Endothelial cell of umbilical vein (primary cell): ENCODE data around the gene FHIP1B. TPM values are rescaled to one million over a fixed set of nuclear protein-coding genes. Genes with fewer than 3 reads are reported as not detected.

Experiments
- BruUV-seq: library from RNA; stranded (reverse); fragments of 400-500 nt; replicated peaks from 2 replicates; lab custom pipeline; 2021; lab: Mats Ljungman, UMichigan
- CTCF ChIA-PET: fragments of 300-600, 350-600 bp; sonication (Branson Sonifier 250); formaldehyde crosslinking; loops from one replicate; lab custom pipeline; 2021; ENCODE audit warnings: antibody characterized with exemption, inconsistent platforms; lab: Charles Lee
- POLR2A ChIA-PET: fragments of 300-600, 350-600 bp; sonication (Branson Sonifier 250); formaldehyde crosslinking; loops from one replicate; lab custom pipeline; 2021; ENCODE audit warnings: antibody characterized with exemption, inconsistent platforms; lab: Charles Lee
- DNase-seq: peaks from one replicate; pipeline ENCODE4 v3.0.0-alpha.2; 2011; ENCODE audit warnings: low read depth, low spot score
- FAIRE-seq: peaks from 2 replicates; lab custom pipeline; 2011; peaks lifted over from hg19 to GRCh38; lab: Jason Lieb, UNC
- H2AFZ ChIP-seq: 2 replicates; pipeline ENCODE4 v1.6.0; 2012; ENCODE audit warnings: low read depth, low read length, control low read depth, inconsistent platforms
- H3K27ac ChIP-seq: 2 replicates; pipeline ENCODE4 v1.5.1; 2011; ENCODE audit warnings: low read depth, mild to moderate bottlenecking, control low read depth, low read length, moderate library complexity; ENCODE audit not compliant: insufficient read depth
- H3K27me3 ChIP-seq, 2 experiments: 2 replicates each; pipeline versions ENCODE4 v1.6.0 to v1.6.1; 2011; ENCODE audit warnings: low read length in 2 of 2, mixed read lengths in 1 of 2; ENCODE audit not compliant: control insufficient read depth in 2 of 2, insufficient read depth in 2 of 2
- H3K36me3 ChIP-seq, 2 experiments: 2 replicates in 1 of 2; 3 replicates in 1 of 2; pipeline ENCODE4 v1.5.1; 2011; ENCODE audit warnings: low read length in 2 of 2, mild to moderate bottlenecking in 1 of 2, moderate library complexity in 1 of 2; ENCODE audit not compliant: control insufficient read depth in 2 of 2, insufficient read depth in 2 of 2; ENCODE audit errors: extremely low read depth in 1 of 2
- H3K4me1 ChIP-seq: 3 replicates; pipeline ENCODE4 v1.5.1; 2011; ENCODE audit warnings: mild to moderate bottlenecking, low read length; ENCODE audit not compliant: control insufficient read depth, insufficient read depth; ENCODE audit errors: extremely low read depth
- H3K4me2 ChIP-seq: 2 replicates; pipeline ENCODE4 v1.6.1; 2011; ENCODE audit warnings: low read length, control low read depth, mixed read lengths; ENCODE audit not compliant: insufficient read depth
- H3K4me3 ChIP-seq, 3 experiments: fragments of 200-600 bp in 1 of 3; sonication (generic), shearing (Covaris generic) in 1 of 3; replicated peaks in 1 of 3; 2 replicates each; pipeline ENCODE4 v1.5.1; 2011 to 2016; ENCODE audit warnings: control low read depth in 3 of 3, low read length in 3 of 3, mild to moderate bottlenecking in 2 of 3, inconsistent platforms in 1 of 3, low read depth in 1 of 3, moderate library complexity in 1 of 3; ENCODE audit not compliant: insufficient read depth in 1 of 3
- H3K79me2 ChIP-seq: 2 replicates; pipeline ENCODE4 v1.6.0; 2012; ENCODE audit warnings: low read length, inconsistent platforms; ENCODE audit not compliant: control insufficient read depth, insufficient read depth
- H3K9ac ChIP-seq: replicated peaks from 2 replicates; pipeline ENCODE3; 2011; ENCODE audit warnings: low read length, control low read depth; ENCODE audit not compliant: insufficient read depth; ENCODE audit errors: extremely low read depth
- H3K9me1 ChIP-seq: replicated peaks from 3 replicates; pipeline ENCODE4 v1.6.0; 2011; ENCODE audit warnings: mild to moderate bottlenecking, low read length; ENCODE audit not compliant: control insufficient read depth, insufficient read depth; ENCODE audit errors: extremely low read depth
- H3K9me3 ChIP-seq: replicated peaks from 2 replicates; pipeline ENCODE4 v1.5.1; 2012; ENCODE audit warnings: low read length, inconsistent platforms; ENCODE audit not compliant: control insufficient read depth, insufficient read depth
- H4K20me1 ChIP-seq: replicated peaks from 2 replicates; pipeline ENCODE3; 2011; ENCODE audit warnings: mild to moderate bottlenecking, low read length; ENCODE audit not compliant: control insufficient read depth, insufficient read depth; ENCODE audit errors: extremely low read depth
- EZH2 ChIP-seq: IDR thresholded peaks from 2 replicates; pipeline ENCODE4 v1.6.1; 2012; ENCODE audit warnings: borderline replicate concordance, low read depth, mild to moderate bottlenecking, moderate library complexity, low read length, inconsistent platforms; ENCODE audit not compliant: severe bottlenecking
- FOS ChIP-seq: IDR thresholded peaks from 2 replicates; pipeline ENCODE4 v1.6.1; 2011; ENCODE audit warnings: mild to moderate bottlenecking, low read length, moderate library complexity, borderline replicate concordance; ENCODE audit not compliant: insufficient read depth
- GATA2 ChIP-seq: IDR thresholded peaks from 2 replicates; pipeline ENCODE4 v1.7.0; 2011; ENCODE audit warnings: low read depth, mild to moderate bottlenecking, moderate library complexity, mixed read lengths, low read length; ENCODE audit not compliant: insufficient read length, insufficient read depth
- JUN ChIP-seq: IDR thresholded peaks from 2 replicates; pipeline ENCODE4 v1.6.1; 2011; ENCODE audit warnings: borderline replicate concordance, low read depth; ENCODE audit not compliant: insufficient read length, insufficient read depth
- MYC ChIP-seq: IDR thresholded peaks from one replicate; pipeline ENCODE4 v1.6.1; 2011; ENCODE audit warnings: mild to moderate bottlenecking, low read depth, low read length
- POLR2A ChIP-seq: IDR thresholded peaks from 2 replicates; pipeline ENCODE4 v1.6.1; 2012; ENCODE audit warnings: low read depth, mild to moderate bottlenecking, control low read depth, low read length
- POLR2AphosphoS5 ChIP-seq: IDR thresholded peaks from 2 replicates; pipeline ENCODE4 v1.6.1; 2012; ENCODE audit warnings: low read depth, mild to moderate bottlenecking, control low read depth, low read length, moderate library complexity; ENCODE audit not compliant: insufficient read depth
- dilution Hi-C: fragments of 300-500 bp; cut with MboI; formaldehyde crosslinking; loops from one replicate; pipeline ENCODE4 v1.15.0; 2019; ENCODE audit warnings: low sequenced_read_pairs; ENCODE audit not compliant: extremely low pct_ligation_motif_present
- intact Hi-C: fragments of 100-400 bp; cut with micrococcal nuclease; formaldehyde crosslinking; loops from one replicate; pipeline ENCODE4 v1.10.0; 2022
- polyA plus RNA-seq, 4 experiments: library from polyadenylated mRNA; depleted of rRNA in 3 of 4; stranded (reverse) in 3 of 4; unstranded in 1 of 4; fragments of >200 nt; gene quantifications; 2 replicates each; pipeline versions ENCODE4 v1.2.1 to v1.2.3, GENCODE V29; 2011 to 2012; ENCODE audit warnings: missing spikeins in 1 of 4
- total RNA-seq: library from RNA; stranded (reverse); gene quantifications from 2 replicates; pipeline ENCODE4 v1.2.3, GENCODE V29; 2021
- TF ChIP-seq, protein P1 (sequence below): IDR thresholded peaks from 2 replicates; pipeline ENCODE4 v1.6.1; 2011; ENCODE audit not compliant: insufficient read depth, insufficient read length

Gene FHIP1B
- total and polyA plus RNA-seq, 2 donors (not counting 3 experiments of a cell fraction or from before 2014, with no cell fraction given), result 21.3 to 50.1 TPM

- POLR2A ChIA-PET, result no interaction called here
- BruUV-seq, result no TSS peak
- Histone ChIP-seq H3K4me3 (no peak within 1 kb of the TSS), H3K27ac (no peak within 1 kb of the TSS), H3K36me3 (peaks cover 0 to 5% of the 10 kb centered on the region in 2 experiments), H3K9me1 (no peaks in the 10 kb centered on the region), H3K9ac (no peak within 1 kb of the TSS), H2AFZ (no peak within 1 kb of the TSS), H4K20me1 (no peaks in the 10 kb centered on the region), H3K4me2 (no peak within 1 kb of the TSS), H3K27me3 (no peaks in the 10 kb centered on the region), H3K4me1 (no peaks in the 10 kb centered on the region), H3K9me3 (no peaks in the 10 kb centered on the region), H3K79me2 (no peaks in the 10 kb centered on the region)
- intact Hi-C loops (no loop called here), dilution Hi-C loops (no loop called here)
- TF ChIP-seq EZH2 (no peak), GATA2 (no peak)
- no peak for DNase-seq
- FAIRE-seq, result no peak
- CTCF ChIA-PET, result no interaction called here
Observed at GRCh38 chr11:6205366-6205765, 29.1 kb downstream of the FHIP1B start, which contains the start of gene C11orf42. Gene C11orf42, plus strand, starts transcription at chr11:6205557. Its CDS starts 59 bp downstream, at chr11:6205616.

GRCh38 chr11:6204706-6205105 is 29.7 kb downstream of the FHIP1B start:
- ChIA-PET POLR2A (no interaction called here), CTCF (no interaction called here)
- no peak overlapping the region for H3K9ac ChIP-seq
- no peak overlapping the region for H2AFZ ChIP-seq
- TF ChIP-seq, protein P1, sequence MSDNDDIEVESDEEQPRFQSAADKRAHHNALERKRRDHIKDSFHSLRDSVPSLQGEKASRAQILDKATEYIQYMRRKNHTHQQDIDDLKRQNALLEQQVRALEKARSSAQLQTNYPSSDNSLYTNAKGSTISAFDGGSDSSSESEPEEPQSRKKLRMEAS, result no peak
- TF ChIP-seq GATA2, result no peak
- TF ChIP-seq POLR2AphosphoS5, result no peak
- no peak for TF ChIP-seq POLR2A
- no peak for TF ChIP-seq JUN
- no peak for TF ChIP-seq FOS
- TF ChIP-seq EZH2, result no peak
- TF ChIP-seq MYC, result no peak
- H4K20me1 ChIP-seq, result no peaks in the 10 kb centered on the region
- H3K36me3 ChIP-seq, result peaks cover 0 to under 1% of the 10 kb centered on the region in 2 experiments
- no peak for FAIRE-seq
- H3K27me3 ChIP-seq, result no peaks in the 10 kb centered on the region
- intact Hi-C loops (no loop called here), dilution Hi-C loops (no loop called here)
- no peaks in the 10 kb centered on the region for H3K4me1 ChIP-seq
- no peak for DNase-seq
- no peak overlapping the region for H3K27ac ChIP-seq
- H3K79me2 ChIP-seq, result no peaks in the 10 kb centered on the region
- H3K9me3 ChIP-seq, result no peaks in the 10 kb centered on the region
- no TSS peak for BruUV-seq
- no peak overlapping the region for H3K4me3 ChIP-seq
- no peak overlapping the region for H3K4me2 ChIP-seq
- no peaks in the 10 kb centered on the region for H3K9me1 ChIP-seq
